ENCODE measurements around the gene TSPEAR. TPM values are rescaled to one million over a fixed set of nuclear protein-coding genes. Genes with fewer than 3 reads are reported as not detected.

The TSPEAR gene
- total RNA-seq, 4 donors from 2014 or later, result 0.21 to 1.3 (median 0.69) TPM

DNA sequence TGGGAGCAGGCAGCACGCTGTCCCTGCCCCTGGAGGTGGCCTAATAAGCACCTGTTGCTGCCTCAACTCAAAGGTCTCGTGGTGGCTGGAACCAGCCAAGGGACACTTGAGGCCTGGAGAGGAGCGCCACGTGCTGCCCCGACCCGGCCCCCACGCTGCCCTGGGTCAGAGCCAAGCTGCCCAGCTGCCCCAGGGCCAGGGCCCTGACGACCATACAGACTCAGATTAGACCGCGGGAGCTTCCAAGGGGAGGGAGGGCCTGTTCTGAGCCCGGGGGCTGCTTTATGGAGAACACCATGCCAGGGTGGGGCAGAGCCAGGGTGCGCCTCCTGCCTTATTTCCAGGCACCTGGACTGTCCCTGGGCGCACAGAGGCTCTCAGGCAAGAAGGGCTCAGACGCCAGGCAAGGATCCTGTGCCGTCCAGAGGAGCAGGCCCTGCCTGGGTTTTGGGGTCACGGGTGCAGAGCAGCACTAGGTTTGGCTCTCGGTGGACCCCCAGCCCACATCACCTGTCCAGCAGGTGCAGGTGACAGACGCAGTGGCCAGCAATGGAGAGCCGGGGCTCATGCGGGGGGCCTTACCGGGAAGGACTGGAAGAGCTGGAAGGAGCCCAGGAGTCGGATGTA is 190.0 kb downstream of the TSPEAR start:
- intact Hi-C loops (cut with DNase I), result no loop called here
- no peak overlapping the region for H3K4me3 ChIP-seq (replicated peaks in 1 of 3)
- WGBS, 2 donors, result 83 to 89% methylated on average over 9 to 18 of the region's 22 CpGs

GRCh38 chr21:44520326-44521300 is 190.8 kb downstream of the TSPEAR start:
- TF ChIP-seq POLR2A (IDR thresholded peaks at IDR 0.05), result no peak
- TF ChIP-seq, protein P1, sequence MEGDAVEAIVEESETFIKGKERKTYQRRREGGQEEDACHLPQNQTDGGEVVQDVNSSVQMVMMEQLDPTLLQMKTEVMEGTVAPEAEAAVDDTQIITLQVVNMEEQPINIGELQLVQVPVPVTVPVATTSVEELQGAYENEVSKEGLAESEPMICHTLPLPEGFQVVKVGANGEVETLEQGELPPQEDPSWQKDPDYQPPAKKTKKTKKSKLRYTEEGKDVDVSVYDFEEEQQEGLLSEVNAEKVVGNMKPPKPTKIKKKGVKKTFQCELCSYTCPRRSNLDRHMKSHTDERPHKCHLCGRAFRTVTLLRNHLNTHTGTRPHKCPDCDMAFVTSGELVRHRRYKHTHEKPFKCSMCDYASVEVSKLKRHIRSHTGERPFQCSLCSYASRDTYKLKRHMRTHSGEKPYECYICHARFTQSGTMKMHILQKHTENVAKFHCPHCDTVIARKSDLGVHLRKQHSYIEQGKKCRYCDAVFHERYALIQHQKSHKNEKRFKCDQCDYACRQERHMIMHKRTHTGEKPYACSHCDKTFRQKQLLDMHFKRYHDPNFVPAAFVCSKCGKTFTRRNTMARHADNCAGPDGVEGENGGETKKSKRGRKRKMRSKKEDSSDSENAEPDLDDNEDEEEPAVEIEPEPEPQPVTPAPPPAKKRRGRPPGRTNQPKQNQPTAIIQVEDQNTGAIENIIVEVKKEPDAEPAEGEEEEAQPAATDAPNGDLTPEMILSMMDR (IDR thresholded peaks at IDR 0.05), result no peak
- H3K27me3 ChIP-seq, result no peaks in the 10 kb centered on the region
- no peaks in the 10 kb centered on the region for H3K36me3 ChIP-seq
- H3K4me1 ChIP-seq, result no peaks in the 10 kb centered on the region
- H3K4me3 ChIP-seq (replicated peaks in 1 of 3), result no peak overlapping the region
- intact Hi-C loops (cut with DNase I), result no loop called here
- H3K27ac ChIP-seq, result no peak overlapping the region
- no peak for DNase-seq
- 86 to 91% methylated on average over 19 to 23 of the region's 31 CpGs for WGBS, 2 donors
- no peaks in the 10 kb centered on the region for H3K9me3 ChIP-seq

More for the DNA sequence above, 190.0 kb downstream of the TSPEAR start:
- TF ChIP-seq, protein P1 (IDR thresholded peaks at IDR 0.05), result no peak
- TF ChIP-seq POLR2A (IDR thresholded peaks at IDR 0.05), result no peak
- Histone ChIP-seq H3K27me3 (no peaks in the 10 kb centered on the region), H3K27ac (no peak overlapping the region), H3K9me3 (no peaks in the 10 kb centered on the region), H3K4me1 (no peaks in the 10 kb centered on the region), H3K36me3 (no peaks in the 10 kb centered on the region)
- no peak for DNase-seq

DNA sequence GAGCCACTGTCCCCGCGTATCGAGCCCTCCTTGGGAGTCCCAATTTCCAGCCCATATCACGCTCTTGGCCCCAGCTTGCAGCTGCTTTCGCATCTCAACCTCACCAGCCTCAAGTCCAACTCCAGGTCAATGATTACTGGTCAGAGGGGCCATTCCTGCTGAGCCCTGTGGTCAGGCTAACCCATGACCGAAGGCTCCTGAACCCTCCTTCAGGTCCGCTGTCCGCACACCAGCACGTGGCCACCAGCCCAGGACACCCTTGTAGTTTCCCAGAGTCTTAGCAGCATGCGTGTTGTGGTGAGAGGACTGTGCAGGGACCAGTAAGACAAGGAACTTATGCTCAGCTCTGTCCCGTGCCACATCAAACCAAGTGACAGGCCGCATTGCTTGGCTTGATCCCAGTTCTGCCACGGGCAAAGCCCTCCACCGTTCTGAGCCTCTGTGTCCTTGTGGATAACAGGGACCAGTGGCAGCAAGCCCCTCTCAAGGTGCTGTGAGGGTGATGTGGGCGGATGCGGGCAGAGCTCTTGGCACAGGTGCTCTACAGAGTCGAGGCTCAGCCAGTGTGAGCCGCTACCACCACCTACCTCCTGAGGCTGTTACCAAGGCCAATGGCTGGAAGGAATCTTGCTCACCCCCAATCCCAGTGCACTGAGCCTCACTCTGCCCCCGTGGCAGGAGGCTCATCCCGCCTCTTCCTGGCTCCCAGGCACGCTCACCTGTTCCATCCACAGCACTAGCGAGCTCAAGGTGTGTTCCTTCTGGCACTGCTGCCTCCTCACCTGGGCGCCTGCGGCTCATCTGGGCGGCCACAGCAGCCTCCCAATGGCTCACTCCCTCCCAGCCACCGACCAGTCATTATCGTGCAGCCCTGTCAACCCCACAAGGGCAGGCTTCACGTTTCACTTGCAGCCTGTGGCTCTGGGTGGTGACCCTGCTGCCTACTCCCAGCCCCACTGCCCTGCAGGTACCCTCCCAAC is 191.7 kb downstream of the TSPEAR start:
- intact Hi-C loops (cut with DNase I), result no loop called here
- DNase-seq, result no peak
- TF ChIP-seq, protein P1 (IDR thresholded peaks at IDR 0.05), result no peak
- TF ChIP-seq POLR2A (IDR thresholded peaks at IDR 0.05), result no peak
- Histone ChIP-seq H3K4me1 (no peaks in the 10 kb centered on the region), H3K36me3 (no peaks in the 10 kb centered on the region), H3K27ac (no peak overlapping the region), H3K27me3 (no peaks in the 10 kb centered on the region), H3K4me3 (replicated peaks in 1 of 3) (no peak overlapping the region), H3K9me3 (no peaks in the 10 kb centered on the region)
- WGBS, 2 donors, result 88 to 94% methylated on average over 23 to 26 of the region's 28 CpGs

GRCh38 chr21:44518686-44519085 is 192.7 kb downstream of the TSPEAR start:
- WGBS, 2 donors, result 82 to 85% methylated on average over 12 of the region's 12 CpGs
- H3K27ac ChIP-seq, result no peak overlapping the region
- no peak for DNase-seq
- no peaks in the 10 kb centered on the region for H3K27me3 ChIP-seq
- H3K36me3 ChIP-seq, result no peaks in the 10 kb centered on the region
- H3K4me3 ChIP-seq (replicated peaks in 1 of 3), result no peak overlapping the region
- H3K9me3 ChIP-seq, result no peaks in the 10 kb centered on the region
- TF ChIP-seq, protein P1 (IDR thresholded peaks at IDR 0.05), result no peak
- TF ChIP-seq POLR2A (IDR thresholded peaks at IDR 0.05), result no peak
- intact Hi-C loops (cut with DNase I), result no loop called here
- H3K4me1 ChIP-seq, result no peaks in the 10 kb centered on the region

Measured in thyroid gland (tissue), 4 donors.